GM18519 (cell line): ENCODE measurements around the gene DBF4.
"Not testable (repeated sequence)": the region's sequence is repeated elsewhere in the genome, so short reads cannot be mapped to it uniquely, and the experiment has no call there.

ENCODE experiments used
- ATAC-seq: cut with Tn5 transposase; IDR thresholded peaks from one replicate; pipeline ENCODE4 v1.9.1; 2021; ENCODE audit warnings: mild to moderate bottlenecking, moderate library complexity; ENCODE audit not compliant: unreplicated experiment, low FRiP score

DBF4 gene

GRCh38 chr7:87878208-87878735 is 2.0 kb downstream of the DBF4 start:
- no peak for ATAC-seq

GRCh38 chr7:87882151-87882937 is 6.1 kb downstream of the DBF4 start:
- ATAC-seq = no peak

GRCh38 chr7:87885018-87885417 is 8.7 kb downstream of the DBF4 start:
- no peak for ATAC-seq

- ATAC-seq = no peak
These were observed 10.6 kb downstream of the DBF4 start for GRCh38 chr7:87886875-87887274.

- no peak for ATAC-seq
These were observed 19.1 kb downstream of the DBF4 start for GRCh38 chr7:87895363-87895762.

- no peak for ATAC-seq
These were observed 23.0 kb downstream of the DBF4 start for GRCh38 chr7:87899255-87899654.

- ATAC-seq = not testable (repeated sequence)
These were observed 31.0 kb downstream of the DBF4 start for GRCh38 chr7:87907136-87907906.

- not testable (repeated sequence) for ATAC-seq
These were observed 32.5 kb downstream of the DBF4 start for GRCh38 chr7:87908814-87909213.

- no peak for ATAC-seq
These were observed 35.8 kb downstream of the DBF4 start for GRCh38 chr7:87912121-87912520.

GRCh38 chr7:87918740-87919139 is 42.4 kb downstream of the DBF4 start:
- no peak for ATAC-seq

GRCh38 chr7:87919875-87920274 is 43.6 kb downstream of the DBF4 start:
- ATAC-seq = no peak

- no peak for ATAC-seq
These were observed 44.3 kb downstream of the DBF4 start for GRCh38 chr7:87920578-87920977.

GRCh38 chr7:87922759-87923395 is 46.6 kb downstream of the DBF4 start:
- ATAC-seq = not testable (repeated sequence)

GRCh38 chr7:87926581-87927461 is 50.5 kb downstream of the DBF4 start:
- peak; percentile 96 for ATAC-seq

GRCh38 chr7:87933605-87933952 is 57.3 kb downstream of the DBF4 start:
- ATAC-seq = peak; percentile 3

- peak; percentile 97 for ATAC-seq
These were observed 57.8 kb downstream of the DBF4 start, which contains the start of gene ADAM22 for GRCh38 chr7:87933953-87934698. TSS of gene ADAM22 (plus strand) at chr7:87934251. CDS start at chr7:87934466, 215 bp downstream.

- no peak for ATAC-seq
These were observed 58.5 kb downstream of the DBF4 start for GRCh38 chr7:87934699-87935383.

GRCh38 chr7:87935384-87935706 is 59.1 kb downstream of the DBF4 start:
- ATAC-seq = no peak

GRCh38 chr7:87941138-87941537 is 64.8 kb downstream of the DBF4 start:
- no peak for ATAC-seq
